ENCODE results near the gene SEZ6L.

The SEZ6L gene

DNA sequence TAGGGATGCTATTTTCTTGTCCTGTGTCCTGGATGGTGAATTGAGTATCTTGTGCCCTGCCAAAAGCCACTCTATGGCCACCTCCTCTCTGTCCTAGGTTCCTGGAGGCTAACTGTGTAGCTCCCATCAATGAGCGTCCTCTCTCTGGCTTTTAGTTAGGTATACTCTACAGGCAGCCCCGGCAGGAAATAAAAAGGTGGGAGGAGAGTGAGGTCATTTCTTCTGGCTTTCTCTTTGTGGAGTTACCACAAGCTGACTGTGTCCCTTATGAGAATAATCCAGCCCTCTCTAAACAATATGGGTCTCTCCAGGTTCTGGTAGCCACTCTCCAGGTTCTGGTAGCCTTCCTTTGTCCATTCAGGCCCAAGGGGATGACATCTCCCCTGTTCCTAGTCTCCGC is 248.1 kb downstream of the SEZ6L start:
- no peaks in the 10 kb centered on the region for H3K36me3 ChIP-seq (ENCODE audit: low read depth)
- ATAC-seq (ENCODE audit: low read depth) (0 out of 3 replicates have a peak, but pooled peaks have one; percentile 5), DNase-seq (ENCODE audit: low spot score) (no peak)
- H3K27me3 ChIP-seq (ENCODE audit: insufficient read depth, poor library complexity, severe bottlenecking): no peaks in the 10 kb centered on the region
- TF ChIP-seq, protein P1, sequence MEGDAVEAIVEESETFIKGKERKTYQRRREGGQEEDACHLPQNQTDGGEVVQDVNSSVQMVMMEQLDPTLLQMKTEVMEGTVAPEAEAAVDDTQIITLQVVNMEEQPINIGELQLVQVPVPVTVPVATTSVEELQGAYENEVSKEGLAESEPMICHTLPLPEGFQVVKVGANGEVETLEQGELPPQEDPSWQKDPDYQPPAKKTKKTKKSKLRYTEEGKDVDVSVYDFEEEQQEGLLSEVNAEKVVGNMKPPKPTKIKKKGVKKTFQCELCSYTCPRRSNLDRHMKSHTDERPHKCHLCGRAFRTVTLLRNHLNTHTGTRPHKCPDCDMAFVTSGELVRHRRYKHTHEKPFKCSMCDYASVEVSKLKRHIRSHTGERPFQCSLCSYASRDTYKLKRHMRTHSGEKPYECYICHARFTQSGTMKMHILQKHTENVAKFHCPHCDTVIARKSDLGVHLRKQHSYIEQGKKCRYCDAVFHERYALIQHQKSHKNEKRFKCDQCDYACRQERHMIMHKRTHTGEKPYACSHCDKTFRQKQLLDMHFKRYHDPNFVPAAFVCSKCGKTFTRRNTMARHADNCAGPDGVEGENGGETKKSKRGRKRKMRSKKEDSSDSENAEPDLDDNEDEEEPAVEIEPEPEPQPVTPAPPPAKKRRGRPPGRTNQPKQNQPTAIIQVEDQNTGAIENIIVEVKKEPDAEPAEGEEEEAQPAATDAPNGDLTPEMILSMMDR (IDR thresholded peaks at IDR 0.05; ENCODE audit: poor library complexity, severe bottlenecking): no peak
- H3K4me1 ChIP-seq (ENCODE audit: insufficient read depth, poor library complexity, severe bottlenecking): peaks cover 20% of the 10 kb centered on the region
- H3K9me3 ChIP-seq (ENCODE audit: severe bottlenecking): no peaks in the 10 kb centered on the region
- H3K4me3 ChIP-seq (ENCODE audit: severe bottlenecking): no peak overlapping the region
- H3K27ac ChIP-seq (ENCODE audit: poor library complexity, severe bottlenecking): peak overlapping the region; percentile 92

DNA sequence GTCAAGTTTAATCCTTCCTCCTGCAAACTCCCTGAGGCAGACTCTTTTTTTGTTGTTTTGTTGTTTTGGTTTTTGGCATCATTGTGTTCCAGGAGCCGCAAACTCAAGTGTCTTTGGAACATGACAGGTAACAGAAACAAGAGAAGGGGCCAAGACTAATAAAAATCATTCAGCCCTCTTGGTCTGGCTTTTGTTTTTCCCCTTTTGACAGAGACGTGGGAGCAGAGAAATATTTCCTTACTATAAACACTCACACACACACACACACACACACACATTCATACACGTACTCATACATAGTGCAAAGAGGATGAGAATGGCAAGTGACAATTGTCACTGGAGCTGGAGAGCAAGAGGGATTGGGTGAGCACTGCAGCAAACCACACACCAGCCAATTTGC is 249.4 kb downstream of the SEZ6L start:
- ATAC-seq (ENCODE audit: low read depth): no peak
- peak overlapping the region; percentile 92 for H3K27ac ChIP-seq (ENCODE audit: poor library complexity, severe bottlenecking)
- peaks cover 20% of the 10 kb centered on the region for H3K4me1 ChIP-seq (ENCODE audit: insufficient read depth, poor library complexity, severe bottlenecking)
- H3K27me3 ChIP-seq (ENCODE audit: insufficient read depth, poor library complexity, severe bottlenecking): no peaks in the 10 kb centered on the region
- H3K36me3 ChIP-seq (ENCODE audit: low read depth): no peaks in the 10 kb centered on the region
- peaks cover 6% of the 10 kb centered on the region for H3K9me3 ChIP-seq (ENCODE audit: severe bottlenecking)
- TF ChIP-seq, protein P1 (IDR thresholded peaks at IDR 0.05; ENCODE audit: poor library complexity, severe bottlenecking): no peak
- no peak overlapping the region for H3K4me3 ChIP-seq (ENCODE audit: severe bottlenecking)
- DNase-seq (ENCODE audit: low spot score): no peak

DNA sequence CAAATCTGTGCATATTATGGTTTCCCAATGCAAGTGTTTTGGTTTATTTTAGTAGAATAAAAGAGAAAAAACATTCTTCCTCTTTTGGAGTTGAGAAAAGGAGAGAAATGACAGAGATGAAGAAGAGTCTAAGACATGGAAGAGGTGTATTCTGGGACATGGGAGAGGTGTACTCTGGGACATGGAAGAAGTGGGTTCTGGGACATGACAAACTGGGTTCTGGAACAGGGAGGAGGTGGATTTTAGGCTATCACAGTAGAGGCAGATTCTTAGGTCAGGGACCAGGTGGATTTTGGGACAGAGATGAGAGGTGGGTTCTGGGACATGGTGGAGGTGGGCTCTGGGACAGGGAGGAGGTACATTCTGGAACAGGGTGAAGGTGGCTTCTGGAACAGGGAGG is 257.7 kb downstream of the SEZ6L start:
- DNase-seq (ENCODE audit: low spot score): no peak
- ATAC-seq (ENCODE audit: low read depth): no peak
- Histone ChIP-seq H3K4me3 (ENCODE audit: severe bottlenecking) (no peak overlapping the region), H3K36me3 (ENCODE audit: low read depth) (no peaks in the 10 kb centered on the region), H3K27me3 (ENCODE audit: insufficient read depth, poor library complexity, severe bottlenecking) (no peaks in the 10 kb centered on the region), H3K4me1 (ENCODE audit: insufficient read depth, poor library complexity, severe bottlenecking) (peaks cover 15% of the 10 kb centered on the region), H3K9me3 (ENCODE audit: severe bottlenecking) (peaks cover 6% of the 10 kb centered on the region), H3K27ac (ENCODE audit: poor library complexity, severe bottlenecking) (no peak overlapping the region)
- TF ChIP-seq, protein P1 (IDR thresholded peaks at IDR 0.05; ENCODE audit: poor library complexity, severe bottlenecking): no peak

DNA sequence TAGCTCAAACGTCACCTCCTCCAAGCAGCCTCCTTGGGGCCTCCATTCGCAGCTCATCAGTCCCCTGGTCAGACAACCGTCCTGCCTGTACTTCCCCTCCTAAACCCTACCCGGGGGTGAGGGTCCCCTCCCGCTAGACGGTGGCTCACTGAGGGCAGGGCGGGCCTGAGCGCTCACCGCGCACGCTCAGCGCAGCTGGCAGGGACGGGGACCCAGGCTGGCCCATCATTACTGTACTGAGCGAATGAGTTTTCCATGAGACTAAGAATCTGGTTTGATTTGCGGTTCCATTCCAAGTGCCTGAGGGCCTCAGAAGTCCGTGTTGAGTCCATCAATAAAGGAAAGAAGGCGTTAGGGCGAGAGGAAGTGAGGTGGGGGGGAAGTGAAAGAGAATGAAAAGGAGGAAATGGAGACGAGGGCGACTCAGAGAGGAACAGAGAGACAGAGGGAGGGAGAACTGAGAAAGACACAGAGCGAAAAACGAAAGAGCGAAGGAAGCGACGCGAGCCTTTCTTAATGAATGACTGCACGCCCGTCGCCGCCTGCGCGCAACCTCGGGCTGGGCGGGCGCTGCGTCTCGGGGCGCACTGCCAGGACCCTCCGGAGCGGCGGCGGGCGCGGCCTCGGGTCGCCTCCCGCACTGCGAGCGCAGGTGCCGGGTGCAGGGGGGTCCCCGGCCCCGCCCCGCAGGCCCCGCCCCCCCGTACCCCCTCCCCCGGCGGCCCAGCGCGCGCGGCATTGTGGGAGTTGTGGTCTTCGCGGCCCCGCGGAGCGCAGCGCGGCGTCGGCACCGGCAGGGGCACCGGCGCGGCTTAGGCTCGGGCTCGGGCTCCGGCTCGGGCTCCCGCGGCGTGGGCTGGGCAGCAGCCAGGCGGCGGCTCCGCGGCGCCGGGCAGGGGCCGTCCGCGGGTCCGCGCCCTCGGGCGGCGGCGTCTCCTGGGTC is 259.5 kb downstream of the SEZ6L start, which contains the start of gene ASPHD2:
Gene ASPHD2 (plus strand): TSS at position 746 of the 943 bp plus-strand sequence. CDS start 4,356 bp downstream, outside the sequence.
- no peaks in the 10 kb centered on the region for H3K27me3 ChIP-seq (ENCODE audit: insufficient read depth, poor library complexity, severe bottlenecking)
- no peaks in the 10 kb centered on the region for H3K9me3 ChIP-seq (ENCODE audit: severe bottlenecking)
- DNase-seq (ENCODE audit: low spot score) (no peak), ATAC-seq (ENCODE audit: low read depth) (peak; percentile 72)
- H3K36me3 ChIP-seq (ENCODE audit: low read depth): 0 out of 2 replicates have a peak, but pooled peaks cover 2% of the 10 kb centered on the region
- H3K4me3 ChIP-seq (ENCODE audit: severe bottlenecking): peak within 1 kb of the TSS; percentile 98
- peaks cover 15% of the 10 kb centered on the region for H3K4me1 ChIP-seq (ENCODE audit: insufficient read depth, poor library complexity, severe bottlenecking)
- H3K27ac ChIP-seq (ENCODE audit: poor library complexity, severe bottlenecking): peak within 1 kb of the TSS; percentile 65
- TF ChIP-seq, protein P1 (IDR thresholded peaks at IDR 0.05; ENCODE audit: poor library complexity, severe bottlenecking): no peak
